DOHH2 (cell line): ENCODE data around the gene MAGOH.

ENCODE experiments used
- CTCF ChIP-seq: fragments of 200-600 bp; sonication (generic); IDR thresholded peaks from one replicate; pipeline ENCODE4 v1.5.1; 2014; ENCODE audit warnings: antibody characterized with exemption, mild to moderate bottlenecking, low read depth, low read length; ENCODE audit not compliant: poor library complexity, severe bottlenecking
- EZH2phosphoT487 ChIP-seq: fragments of 200-600 bp; sonication (generic); IDR thresholded peaks from 2 replicates; pipeline ENCODE4 v1.6.1; 2017; ENCODE audit warnings: borderline replicate concordance, mild to moderate bottlenecking, antibody characterized with exemption, low read length, moderate library complexity, mixed read lengths

- TF ChIP-seq CTCF (no peak), EZH2phosphoT487 (no peak)
Observed at GRCh38 chr1:53265581-53265980, 27.3 kb upstream of the MAGOH start.
